ENCODE results near the gene RIC3.

The RIC3 gene

GRCh38 chr11:8071616-8072581, 96.9 kb downstream of the RIC3 start:
- no peaks in the 10 kb centered on the region for H3K9me3 Mint-ChIP-seq
- DNase-seq, result no peak
- H3K4me1 Mint-ChIP-seq (ENCODE audit: low read depth in 2 of 2), result no peaks in the 10 kb centered on the region
- H3K27me3 Mint-ChIP-seq, result peaks cover 40 to 59% of the 10 kb centered on the region in 2 donors
- H3K27ac Mint-ChIP-seq, result no peak overlapping the region
- H3K4me3 Mint-ChIP-seq, result no peak overlapping the region
- no peak for ATAC-seq (replicated peaks)
- H3K36me3 Mint-ChIP-seq (ENCODE audit: insufficient read depth), result no peaks in the 10 kb centered on the region

DNA sequence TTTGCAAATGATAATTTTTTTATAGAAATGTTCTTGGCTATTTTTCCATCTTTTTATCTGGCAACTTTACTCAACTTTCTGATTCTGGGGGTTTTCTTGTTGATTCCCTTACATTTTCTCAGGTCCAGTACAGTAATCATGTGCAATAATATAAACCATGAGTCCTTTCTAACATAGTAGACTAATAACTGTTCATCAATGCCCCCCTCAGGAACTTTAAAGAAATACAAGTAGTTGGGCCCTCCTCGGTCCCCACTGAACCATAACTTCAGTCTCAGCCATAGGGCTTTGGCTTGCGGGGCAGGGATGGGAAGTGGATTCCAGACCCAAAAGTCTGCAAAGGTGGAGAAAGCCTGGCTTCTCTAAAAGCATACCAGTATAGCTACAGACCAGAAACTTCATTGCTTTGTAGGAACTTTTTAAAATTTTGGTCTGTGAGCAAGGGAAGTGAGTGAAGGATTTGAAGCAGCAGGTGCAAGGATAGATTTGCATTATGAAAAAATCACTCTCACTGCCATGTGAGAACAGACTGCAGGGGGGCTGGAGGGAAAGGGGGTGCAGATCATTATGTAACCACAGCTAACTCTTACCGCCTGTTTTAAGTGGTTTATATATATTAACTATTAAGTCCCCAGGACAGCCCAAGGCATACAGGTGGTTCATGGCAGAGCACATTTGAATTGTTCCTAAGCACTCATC, 98.3 kb downstream of the RIC3 start:
- Mint-ChIP-seq H3K4me3 (no peak overlapping the region), H3K4me1 (ENCODE audit: low read depth in 2 of 2) (no peaks in the 10 kb centered on the region), H3K27me3 (peaks cover 40 to 68% of the 10 kb centered on the region in 2 donors), H3K27ac (no peak overlapping the region), H3K36me3 (ENCODE audit: insufficient read depth) (no peaks in the 10 kb centered on the region), H3K9me3 (no peaks in the 10 kb centered on the region)
- no peak for DNase-seq
- ATAC-seq (replicated peaks), result no peak

- no peak for DNase-seq
- no peaks in the 10 kb centered on the region for H3K36me3 Mint-ChIP-seq (ENCODE audit: insufficient read depth)
- H3K27me3 Mint-ChIP-seq, result peaks cover 40 to 70% of the 10 kb centered on the region in 2 donors
- no peak overlapping the region for H3K27ac Mint-ChIP-seq
- H3K4me3 Mint-ChIP-seq, result no peak overlapping the region
- H3K4me1 Mint-ChIP-seq (ENCODE audit: low read depth in 2 of 2), result no peaks in the 10 kb centered on the region
- no peak for ATAC-seq (replicated peaks)
- H3K9me3 Mint-ChIP-seq, result no peaks in the 10 kb centered on the region
Observed at GRCh38 chr11:8069771-8070170, 99.1 kb downstream of the RIC3 start.

DNA sequence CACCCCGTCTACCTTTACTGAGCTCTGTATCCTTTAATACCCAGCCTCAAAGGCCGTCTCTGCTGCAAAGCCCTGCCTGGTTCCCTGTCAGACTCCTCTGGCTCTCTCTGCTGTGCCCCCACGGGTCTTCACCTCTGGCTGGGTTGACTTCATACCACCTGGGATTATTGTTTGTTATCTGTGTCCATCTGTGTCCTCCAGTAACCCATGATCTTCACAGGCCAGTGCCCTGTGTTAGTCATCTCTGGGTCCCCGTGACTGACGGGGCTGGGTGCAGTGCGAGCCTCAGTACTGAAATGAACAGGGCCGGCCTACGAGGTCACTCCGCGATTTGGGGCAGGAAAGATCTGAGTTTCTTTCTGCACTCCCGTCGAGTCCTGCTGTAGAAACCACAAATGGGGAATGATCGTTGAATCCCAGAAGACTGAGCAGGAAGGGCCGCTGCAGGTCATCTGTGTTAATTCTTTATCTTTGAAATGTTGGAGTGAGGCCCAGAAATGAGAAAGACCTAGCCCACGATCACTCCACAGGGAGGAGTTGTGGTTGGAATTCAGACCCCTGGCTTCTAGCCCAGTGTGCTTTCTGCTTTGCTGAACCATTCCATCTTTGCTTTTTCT, 100.1 kb downstream of the RIC3 start:
- no peak for DNase-seq

DNA sequence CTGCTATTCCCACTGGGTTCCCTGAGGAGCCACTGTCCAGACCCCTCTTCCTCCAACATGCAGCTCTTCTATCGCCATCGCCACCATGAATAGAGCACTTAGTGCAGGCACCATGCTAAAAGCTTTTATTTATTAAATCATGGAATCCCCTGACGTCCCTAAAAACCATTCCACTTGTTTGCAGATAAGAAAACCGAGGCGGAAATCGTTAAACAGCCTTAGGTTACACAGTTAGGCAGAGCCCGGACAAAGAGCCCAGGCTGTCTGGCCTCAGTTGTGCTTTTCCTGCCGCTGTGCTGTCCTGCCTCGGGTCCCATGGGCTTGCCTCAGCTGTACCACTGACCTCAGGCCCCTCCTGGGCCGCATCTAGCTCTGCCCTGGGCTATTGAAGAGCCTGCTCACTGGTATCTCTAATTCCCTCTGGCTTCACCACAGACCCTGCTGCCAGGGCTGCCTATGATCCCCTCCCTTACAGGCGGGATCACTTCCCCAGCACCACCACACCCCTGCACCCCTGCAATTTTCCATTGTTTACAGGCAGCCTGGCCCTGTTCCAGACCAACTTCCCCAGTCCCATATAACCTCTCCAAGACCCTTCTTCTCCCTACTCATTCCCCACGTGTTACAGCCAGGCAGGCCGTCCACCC, 100.8 kb downstream of the RIC3 start:
- H3K4me1 Mint-ChIP-seq (ENCODE audit: low read depth in 2 of 2), result no peaks in the 10 kb centered on the region
- no peak overlapping the region for H3K4me3 Mint-ChIP-seq
- H3K27ac Mint-ChIP-seq, result no peak overlapping the region
- H3K9me3 Mint-ChIP-seq, result no peaks in the 10 kb centered on the region
- ATAC-seq (replicated peaks) (no peak), DNase-seq (no peak)
- H3K27me3 Mint-ChIP-seq, result peaks cover 30 to 56% of the 10 kb centered on the region in 2 donors
- H3K36me3 Mint-ChIP-seq (ENCODE audit: insufficient read depth), result no peaks in the 10 kb centered on the region

More for the DNA sequence above, 100.1 kb downstream of the RIC3 start:
- Mint-ChIP-seq H3K4me3 (no peak overlapping the region), H3K4me1 (ENCODE audit: low read depth in 2 of 2) (no peaks in the 10 kb centered on the region), H3K9me3 (no peaks in the 10 kb centered on the region), H3K27me3 (peaks cover 37 to 62% of the 10 kb centered on the region in 2 donors), H3K36me3 (ENCODE audit: insufficient read depth) (no peaks in the 10 kb centered on the region), H3K27ac (no peak overlapping the region)
- ATAC-seq (replicated peaks), result no peak

- Mint-ChIP-seq H3K4me3 (no peak overlapping the region), H3K27ac (no peak overlapping the region), H3K9me3 (no peaks in the 10 kb centered on the region), H3K27me3 (peaks cover 29 to 51% of the 10 kb centered on the region in 2 donors), H3K36me3 (ENCODE audit: insufficient read depth) (no peaks in the 10 kb centered on the region), H3K4me1 (ENCODE audit: low read depth in 2 of 2) (peaks cover 0 to 3% of the 10 kb centered on the region in 2 donors)
- DNase-seq, result no peak
- ATAC-seq (replicated peaks), result no peak
Observed at GRCh38 chr11:8067567-8067928, 101.3 kb downstream of the RIC3 start.

DNA sequence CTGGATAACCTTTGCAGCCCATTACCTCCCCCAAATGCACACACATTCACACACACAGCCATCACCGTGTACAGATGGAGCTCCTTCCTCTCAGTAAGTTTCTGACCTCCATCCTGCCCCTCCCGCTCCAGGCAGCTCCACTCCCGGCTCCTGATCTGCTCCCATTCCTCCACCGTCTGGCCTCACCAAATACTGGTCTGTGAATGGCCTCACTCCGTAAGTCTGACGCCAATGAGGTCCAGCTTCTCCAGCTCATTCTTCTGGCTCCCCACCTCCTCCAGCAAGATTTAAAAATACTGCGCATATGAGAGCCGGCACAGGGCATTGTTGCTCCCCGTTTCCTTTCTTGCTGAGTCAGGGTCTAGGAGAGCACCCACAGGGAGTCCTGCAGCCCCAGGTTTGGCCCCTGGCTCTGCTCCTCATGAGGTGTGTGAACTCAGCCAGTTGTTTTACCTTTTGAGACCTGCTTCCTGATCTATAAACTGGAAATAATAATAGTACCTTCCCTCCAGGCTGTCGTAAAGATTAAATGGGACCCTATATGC, 101.8 kb downstream of the RIC3 start:
- Mint-ChIP-seq H3K4me3 (no peak overlapping the region), H3K9me3 (no peaks in the 10 kb centered on the region), H3K36me3 (ENCODE audit: insufficient read depth) (no peaks in the 10 kb centered on the region), H3K27me3 (peaks cover 29 to 45% of the 10 kb centered on the region in 2 donors), H3K4me1 (ENCODE audit: low read depth in 2 of 2) (peaks cover 0 to 3% of the 10 kb centered on the region in 2 donors), H3K27ac (no peak overlapping the region)
- ATAC-seq (replicated peaks) (no peak), DNase-seq (no peak)

GRCh38 chr11:8066036-8066910, 102.6 kb downstream of the RIC3 start:
- ATAC-seq (replicated peaks) (no peak), DNase-seq (no peak)
- Mint-ChIP-seq H3K4me3 (no peak overlapping the region), H3K4me1 (ENCODE audit: low read depth in 2 of 2) (peaks cover 0 to 3% of the 10 kb centered on the region in 2 donors), H3K9me3 (no peaks in the 10 kb centered on the region), H3K27ac (no peak overlapping the region), H3K36me3 (ENCODE audit: insufficient read depth) (no peaks in the 10 kb centered on the region), H3K27me3 (peaks cover 29 to 38% of the 10 kb centered on the region in 2 donors)

DNA sequence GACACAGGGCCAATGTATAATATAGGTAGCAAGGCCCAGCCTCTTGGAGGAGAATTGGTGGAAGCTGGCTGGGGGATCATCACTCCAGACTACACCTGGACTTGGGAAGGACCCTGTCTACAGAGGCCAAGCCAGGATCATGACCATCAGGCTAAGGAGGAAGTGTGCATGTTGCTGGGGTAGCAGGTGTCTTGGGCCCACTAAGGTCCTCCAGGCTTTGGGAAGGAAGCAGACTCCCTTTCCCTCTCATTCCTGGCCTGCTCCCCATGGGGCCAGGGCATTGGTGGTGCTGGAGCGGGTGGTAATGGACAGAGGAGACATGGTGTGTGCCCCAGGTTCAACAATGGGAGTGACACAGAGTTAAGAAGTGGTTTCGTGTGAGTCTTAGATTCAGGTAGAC, 103.8 kb downstream of the RIC3 start:
- Mint-ChIP-seq H3K4me1 (ENCODE audit: low read depth in 2 of 2) (peaks cover 0 to 3% of the 10 kb centered on the region in 2 donors), H3K4me3 (no peak overlapping the region), H3K36me3 (ENCODE audit: insufficient read depth) (no peaks in the 10 kb centered on the region), H3K9me3 (no peaks in the 10 kb centered on the region), H3K27ac (no peak overlapping the region), H3K27me3 (peaks cover 29 to 35% of the 10 kb centered on the region in 2 donors)
- ATAC-seq (replicated peaks) (no peak), DNase-seq (no peak)

GRCh38 chr11:8063324-8063723, 105.5 kb downstream of the RIC3 start:
- ATAC-seq (replicated peaks) (no peak), DNase-seq (no peak)
- no peaks in the 10 kb centered on the region for H3K9me3 Mint-ChIP-seq
- peak overlapping the region in 1 of 2 donors; percentile 21 for H3K27ac Mint-ChIP-seq
- H3K36me3 Mint-ChIP-seq (ENCODE audit: insufficient read depth), result no peaks in the 10 kb centered on the region
- peaks cover 14 to 26% of the 10 kb centered on the region in 2 donors for H3K27me3 Mint-ChIP-seq
- peaks cover 0 to 4% of the 10 kb centered on the region in 2 donors for H3K4me1 Mint-ChIP-seq (ENCODE audit: low read depth in 2 of 2)
- no peak overlapping the region for H3K4me3 Mint-ChIP-seq

DNA sequence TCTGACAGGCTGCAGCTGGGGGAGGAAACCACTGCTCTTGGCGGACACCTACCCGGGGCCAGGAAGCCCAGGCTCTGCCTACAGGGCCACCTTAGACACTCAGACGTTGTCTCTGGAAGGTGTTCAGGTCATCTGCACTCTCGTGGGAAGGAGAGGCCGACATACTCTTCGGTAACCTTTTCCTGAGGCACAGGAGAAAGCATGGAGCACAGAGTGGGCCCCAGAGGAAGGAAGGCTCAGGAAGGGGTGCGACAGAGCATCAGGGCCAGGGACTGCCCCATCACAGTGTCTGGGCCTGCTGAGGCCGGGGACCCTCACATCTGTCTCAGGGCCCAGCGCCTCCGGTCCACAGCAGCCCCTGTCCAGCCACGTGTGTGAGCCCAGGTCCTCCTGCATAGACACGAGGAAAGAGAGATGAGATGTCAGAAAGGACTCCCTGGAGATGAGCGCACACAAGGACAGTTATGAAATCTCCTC, 106.0 kb downstream of the RIC3 start:
- Mint-ChIP-seq H3K9me3 (no peaks in the 10 kb centered on the region), H3K36me3 (ENCODE audit: insufficient read depth) (no peaks in the 10 kb centered on the region), H3K27ac (no peak overlapping the region), H3K27me3 (peaks cover 9 to 21% of the 10 kb centered on the region in 2 donors), H3K4me1 (ENCODE audit: low read depth in 2 of 2) (peaks cover 0 to 6% of the 10 kb centered on the region in 2 donors), H3K4me3 (no peak overlapping the region)
- DNase-seq (no peak), ATAC-seq (replicated peaks) (no peak)

Measured in effector memory CD8-positive, alpha-beta T cell (primary cell).